Activated T-helper 17 cell treated with anti-CD3 and anti-CD28 coated beads, Interleukin-2, amount 50 U/mL, for 72 hours (primary cell): ENCODE measurements around the gene SLC19A1. TPM values are rescaled to one million over a fixed set of nuclear protein-coding genes. Genes with fewer than 3 reads are reported as not detected.
A peak's percentile ranks its signal among the peaks of the same experiment; 100 is the strongest.

Experiments used
- ATAC-seq: fragments of 150-1000 bp; cut with Tn5 transposase; replicated peaks from 2 replicates; pipeline ENCODE4 v1.10.0; 2021; ENCODE audit warnings: mild to moderate bottlenecking, moderate library complexity
- H3K27ac Mint-ChIP-seq: one replicate; pipeline ENCODE4 v1.8.0; 2022; ENCODE audit warnings: mixed read lengths
- H3K27me3 Mint-ChIP-seq: one replicate; pipeline ENCODE4 v1.8.0; 2022; ENCODE audit warnings: mixed read lengths
- H3K36me3 Mint-ChIP-seq: one replicate; pipeline ENCODE4 v1.8.0; 2022; ENCODE audit warnings: low read depth, mild to moderate bottlenecking, mixed read lengths
- H3K4me1 Mint-ChIP-seq: one replicate; pipeline ENCODE4 v1.8.0; 2022; ENCODE audit warnings: mixed read lengths
- H3K4me3 Mint-ChIP-seq: one replicate; pipeline ENCODE4 v1.8.0; 2022; ENCODE audit warnings: mild to moderate bottlenecking, mixed read lengths
- H3K9me3 Mint-ChIP-seq: one replicate; pipeline ENCODE4 v1.8.0; 2022; ENCODE audit warnings: mixed read lengths
- total RNA-seq, 2 donors: library from RNA; stranded (reverse); gene quantifications; one replicate each; pipeline ENCODE4 v1.2.3, GENCODE V29; 2022

Gene SLC19A1
- total RNA-seq, 2 donors from 2014 or later, result 41.4 to 82.2 TPM

- Mint-ChIP-seq H3K4me1 (no peaks in the 10 kb centered on the region), H3K9me3 (no peaks in the 10 kb centered on the region), H3K27me3 (no peaks in the 10 kb centered on the region), H3K27ac (no peak overlapping the region), H3K36me3 (no peaks in the 10 kb centered on the region), H3K4me3 (no peak overlapping the region)
- ATAC-seq, result no peak
Measured at GRCh38 chr21:45490049-45490731, 52.0 kb downstream of the SLC19A1 start.

- H3K4me3 Mint-ChIP-seq, result no peak overlapping the region
Measured at GRCh38 chr21:45489722-45489982, 52.6 kb downstream of the SLC19A1 start.

GRCh38 chr21:45488931-45489721, 53.1 kb downstream of the SLC19A1 start:
- Mint-ChIP-seq H3K9me3 (no peaks in the 10 kb centered on the region), H3K4me1 (no peaks in the 10 kb centered on the region), H3K27ac (no peak overlapping the region), H3K27me3 (no peaks in the 10 kb centered on the region), H3K4me3 (no peak overlapping the region), H3K36me3 (no peaks in the 10 kb centered on the region)
- ATAC-seq, result no peak

More at GRCh38 chr21:45489722-45489982, 52.6 kb downstream of the SLC19A1 start:
- no peak for ATAC-seq
- H3K9me3 Mint-ChIP-seq, result no peaks in the 10 kb centered on the region
- H3K4me1 Mint-ChIP-seq, result no peaks in the 10 kb centered on the region
- H3K27ac Mint-ChIP-seq, result no peak overlapping the region
- no peaks in the 10 kb centered on the region for H3K27me3 Mint-ChIP-seq
- H3K36me3 Mint-ChIP-seq, result no peaks in the 10 kb centered on the region

GRCh38 chr21:45487891-45488600, 54.2 kb downstream of the SLC19A1 start:
- no peaks in the 10 kb centered on the region for H3K27me3 Mint-ChIP-seq
- H3K36me3 Mint-ChIP-seq, result no peaks in the 10 kb centered on the region
- no peak for ATAC-seq
- H3K4me3 Mint-ChIP-seq, result no peak overlapping the region
- H3K9me3 Mint-ChIP-seq, result no peaks in the 10 kb centered on the region
- H3K27ac Mint-ChIP-seq, result no peak overlapping the region
- no peaks in the 10 kb centered on the region for H3K4me1 Mint-ChIP-seq

GRCh38 chr21:45487161-45487806, 55.0 kb downstream of the SLC19A1 start:
- no peaks in the 10 kb centered on the region for H3K36me3 Mint-ChIP-seq
- H3K9me3 Mint-ChIP-seq, result no peaks in the 10 kb centered on the region
- no peaks in the 10 kb centered on the region for H3K27me3 Mint-ChIP-seq
- no peak overlapping the region for H3K4me3 Mint-ChIP-seq
- H3K27ac Mint-ChIP-seq, result no peak overlapping the region
- no peak for ATAC-seq
- no peaks in the 10 kb centered on the region for H3K4me1 Mint-ChIP-seq

GRCh38 chr21:45486443-45487160, 55.6 kb downstream of the SLC19A1 start:
- no peak for ATAC-seq
- Mint-ChIP-seq H3K27ac (no peak overlapping the region), H3K4me3 (no peak overlapping the region), H3K4me1 (no peaks in the 10 kb centered on the region), H3K36me3 (no peaks in the 10 kb centered on the region), H3K9me3 (no peaks in the 10 kb centered on the region), H3K27me3 (no peaks in the 10 kb centered on the region)

GRCh38 chr21:45485686-45486442, 56.4 kb downstream of the SLC19A1 start:
- H3K27me3 Mint-ChIP-seq, result no peaks in the 10 kb centered on the region
- no peaks in the 10 kb centered on the region for H3K4me1 Mint-ChIP-seq
- no peak overlapping the region for H3K4me3 Mint-ChIP-seq
- H3K27ac Mint-ChIP-seq, result no peak overlapping the region
- H3K36me3 Mint-ChIP-seq, result no peaks in the 10 kb centered on the region
- no peaks in the 10 kb centered on the region for H3K9me3 Mint-ChIP-seq
- no peak for ATAC-seq

- no peaks in the 10 kb centered on the region for H3K9me3 Mint-ChIP-seq
- H3K27me3 Mint-ChIP-seq, result no peaks in the 10 kb centered on the region
- ATAC-seq, result no peak
- no peak overlapping the region for H3K27ac Mint-ChIP-seq
- H3K36me3 Mint-ChIP-seq, result no peaks in the 10 kb centered on the region
- no peak overlapping the region for H3K4me3 Mint-ChIP-seq
- H3K4me1 Mint-ChIP-seq, result peaks cover under 1% of the 10 kb centered on the region
Measured at GRCh38 chr21:45484318-45484717, 57.9 kb downstream of the SLC19A1 start.

GRCh38 chr21:45482899-45483821, 59.1 kb downstream of the SLC19A1 start:
- Mint-ChIP-seq H3K4me1 (peaks cover 8% of the 10 kb centered on the region), H3K36me3 (no peaks in the 10 kb centered on the region), H3K27ac (peak overlapping the region; percentile 70), H3K27me3 (no peaks in the 10 kb centered on the region), H3K4me3 (peak overlapping the region; percentile 57), H3K9me3 (no peaks in the 10 kb centered on the region)
- ATAC-seq, result peak; percentile 61

- no peak for ATAC-seq
- Mint-ChIP-seq H3K4me3 (peak overlapping the region; percentile 57), H3K27me3 (no peaks in the 10 kb centered on the region)
Measured at GRCh38 chr21:45481977-45482898, 60.0 kb downstream of the SLC19A1 start.

GRCh38 chr21:45481566-45481965, 60.7 kb downstream of the SLC19A1 start:
- no peaks in the 10 kb centered on the region for H3K27me3 Mint-ChIP-seq
- no peak for ATAC-seq
- no peak overlapping the region for H3K4me3 Mint-ChIP-seq
- H3K4me1 Mint-ChIP-seq, result peaks cover 12% of the 10 kb centered on the region
- no peaks in the 10 kb centered on the region for H3K9me3 Mint-ChIP-seq
- no peak overlapping the region for H3K27ac Mint-ChIP-seq
- H3K36me3 Mint-ChIP-seq, result no peaks in the 10 kb centered on the region

More at GRCh38 chr21:45481977-45482898, 60.0 kb downstream of the SLC19A1 start:
- Mint-ChIP-seq H3K9me3 (no peaks in the 10 kb centered on the region), H3K36me3 (no peaks in the 10 kb centered on the region), H3K27ac (peak overlapping the region; percentile 70), H3K4me1 (peaks cover 10% of the 10 kb centered on the region)
